GM21528 (cell line): Measurements from ENCODE around the gene NUDC.
"Not testable (repeated sequence)": the region's sequence is repeated elsewhere in the genome, so short reads cannot be mapped to it uniquely, and the experiment has no call there.

ENCODE experiments used
- ATAC-seq: cut with Tn5 transposase; IDR thresholded peaks from one replicate; pipeline ENCODE4 v1.9.1; 2021; ENCODE audit warnings: mild to moderate bottlenecking, moderate library complexity; ENCODE audit not compliant: unreplicated experiment, low FRiP score

NUDC gene

GRCh38 chr1:26921540-26922430, at the start of gene NUDC:
Gene NUDC, plus strand, starts transcription at chr1:26921743. Its CDS starts 106 bp downstream, at chr1:26921849.
- peak; percentile 90 for ATAC-seq

- ATAC-seq = not testable (repeated sequence)
Measured at GRCh38 chr1:26873097-26873496, 48.4 kb upstream of the NUDC start.

DNA sequence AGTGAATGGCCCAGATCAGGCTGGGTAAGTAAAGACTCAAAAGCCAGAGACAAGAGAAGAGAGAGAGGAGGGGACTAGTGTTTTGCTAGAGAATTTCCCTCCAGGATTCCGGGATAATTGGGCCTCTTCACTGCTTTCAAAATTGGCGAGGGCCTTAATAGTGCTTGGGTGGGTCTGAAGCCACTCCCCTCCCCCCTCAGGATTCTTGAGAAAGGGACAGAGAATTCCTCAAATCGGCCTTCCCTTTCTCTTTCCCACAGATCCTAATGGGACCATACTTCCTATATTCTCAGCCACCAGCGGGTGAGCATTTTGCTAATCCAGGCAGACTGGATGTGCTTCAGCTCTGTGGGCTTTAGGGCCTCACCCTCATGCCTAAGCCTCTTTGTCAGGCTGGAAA, 46.6 kb upstream of the NUDC start:
- ATAC-seq = no peak

- no peak for ATAC-seq
Measured at GRCh38 chr1:26877326-26877725, 44.2 kb upstream of the NUDC start.

- no peak for ATAC-seq
Measured at GRCh38 chr1:26879793-26880192, 41.8 kb upstream of the NUDC start.

GRCh38 chr1:26881611-26882010, 39.9 kb upstream of the NUDC start:
- ATAC-seq = not testable (repeated sequence)

GRCh38 chr1:26882696-26883463, 38.7 kb upstream of the NUDC start:
- ATAC-seq = no peak

DNA sequence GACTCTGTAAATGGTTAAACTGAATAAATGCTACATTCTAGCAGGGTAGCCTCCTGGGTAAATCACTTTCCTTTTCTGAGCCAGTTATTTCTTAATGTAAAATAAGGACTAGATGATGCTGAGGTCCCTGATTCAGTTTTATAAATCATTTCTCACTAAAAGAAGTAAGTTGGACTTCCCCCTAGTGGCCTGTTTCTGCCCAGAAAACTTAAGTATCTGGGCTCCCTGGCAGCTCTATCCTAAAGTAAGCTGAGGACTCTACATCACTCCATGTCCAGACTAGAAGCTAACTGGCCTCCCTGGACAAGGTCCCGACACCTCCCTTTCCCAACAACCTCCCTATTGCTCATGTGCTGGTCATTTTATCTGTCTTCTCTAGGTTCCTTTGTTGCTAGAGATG, 34.4 kb upstream of the NUDC start:
- ATAC-seq = no peak

DNA sequence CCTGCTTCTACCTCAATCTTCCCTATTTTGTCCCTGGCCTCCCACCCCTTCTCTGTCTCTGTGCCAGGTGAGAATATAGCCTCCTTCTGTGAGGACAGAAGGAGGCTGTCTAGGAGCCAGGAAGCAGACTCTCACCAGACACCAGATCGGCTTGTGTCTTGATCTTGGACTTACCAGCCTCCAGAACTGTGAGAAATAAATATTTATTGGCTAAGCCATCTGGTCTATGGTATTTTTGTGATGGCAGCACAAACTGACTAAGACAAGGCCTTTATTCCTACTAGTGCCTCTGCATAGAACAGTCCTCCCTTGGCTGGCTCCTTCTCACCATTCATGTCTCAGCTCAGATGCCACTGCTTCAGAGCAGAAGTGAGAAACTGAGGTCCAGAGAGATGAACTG, 33.3 kb upstream of the NUDC start:
- ATAC-seq = no peak

DNA sequence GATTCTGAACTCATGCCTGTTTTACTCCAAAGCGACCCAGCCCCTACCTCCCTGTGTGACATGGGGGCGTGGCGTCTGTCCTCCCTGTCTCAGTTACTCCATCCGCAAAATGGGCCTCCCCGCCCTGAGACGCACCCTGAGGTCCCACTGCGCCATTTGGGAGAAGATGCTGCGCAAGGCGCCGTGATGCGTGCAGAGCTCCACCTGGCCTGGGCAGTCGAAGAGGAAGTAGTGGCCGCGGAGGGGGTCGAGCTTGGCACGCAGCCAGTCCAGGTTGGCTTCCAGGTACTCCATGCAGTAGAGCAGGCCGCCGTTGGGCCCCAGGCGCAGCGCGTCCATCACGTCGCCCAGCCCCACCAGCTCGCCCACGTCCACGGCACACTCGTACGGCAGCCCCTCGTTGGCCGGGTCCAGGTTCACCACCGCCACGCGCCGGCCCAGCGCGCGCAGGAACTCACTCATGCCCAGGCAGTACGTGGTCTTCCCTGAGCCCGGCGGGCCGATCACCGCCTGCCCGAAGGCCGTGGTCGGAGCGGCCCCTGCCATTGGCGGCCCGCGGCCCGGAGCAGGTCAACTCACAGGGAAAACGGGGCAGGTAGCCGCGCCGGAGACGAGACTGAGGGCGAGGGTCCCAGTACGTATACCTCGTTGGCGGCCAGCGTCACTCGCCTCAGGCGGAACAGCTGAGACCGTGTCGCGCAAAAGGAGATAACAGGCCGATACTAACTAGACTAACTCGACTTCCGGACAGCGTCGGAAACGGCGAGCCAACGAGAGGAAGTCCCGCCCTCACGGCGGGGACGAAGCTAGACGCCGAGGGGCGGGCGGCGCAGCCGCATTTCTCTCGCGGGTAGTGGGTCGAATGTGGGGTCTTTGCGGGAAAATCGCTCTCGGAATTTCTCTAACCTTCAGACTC, 31.7 kb upstream of the NUDC start, which contains the start of gene GPN2:
Gene GPN2, minus strand, starts transcription at position 733 of the 916 bp plus-strand sequence. Its CDS starts 187 bp downstream, at position 546.
- peak; percentile 74 for ATAC-seq

DNA sequence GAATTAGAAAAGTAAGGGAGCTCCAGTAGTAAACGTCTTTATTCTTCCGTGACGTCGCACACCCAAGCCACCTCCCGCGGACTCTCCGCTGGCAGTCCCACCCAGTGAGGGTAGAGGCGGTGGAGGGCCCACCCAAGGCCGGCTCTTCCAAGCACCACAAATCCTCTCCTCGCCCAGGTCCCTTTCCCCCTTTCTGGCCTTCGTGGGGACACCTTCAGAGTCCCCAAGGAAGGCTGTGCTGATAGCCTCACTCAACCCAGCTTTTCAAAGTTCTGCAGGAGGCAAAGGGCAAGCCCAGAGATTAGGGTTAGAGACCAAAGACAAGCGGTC, 31.1 kb upstream of the NUDC start:
- peak; percentile 35 for ATAC-seq

GRCh38 chr1:26894263-26894662, 27.3 kb upstream of the NUDC start:
- no peak for ATAC-seq

- ATAC-seq = no peak
Measured at GRCh38 chr1:26897351-26897750, 24.2 kb upstream of the NUDC start.

DNA sequence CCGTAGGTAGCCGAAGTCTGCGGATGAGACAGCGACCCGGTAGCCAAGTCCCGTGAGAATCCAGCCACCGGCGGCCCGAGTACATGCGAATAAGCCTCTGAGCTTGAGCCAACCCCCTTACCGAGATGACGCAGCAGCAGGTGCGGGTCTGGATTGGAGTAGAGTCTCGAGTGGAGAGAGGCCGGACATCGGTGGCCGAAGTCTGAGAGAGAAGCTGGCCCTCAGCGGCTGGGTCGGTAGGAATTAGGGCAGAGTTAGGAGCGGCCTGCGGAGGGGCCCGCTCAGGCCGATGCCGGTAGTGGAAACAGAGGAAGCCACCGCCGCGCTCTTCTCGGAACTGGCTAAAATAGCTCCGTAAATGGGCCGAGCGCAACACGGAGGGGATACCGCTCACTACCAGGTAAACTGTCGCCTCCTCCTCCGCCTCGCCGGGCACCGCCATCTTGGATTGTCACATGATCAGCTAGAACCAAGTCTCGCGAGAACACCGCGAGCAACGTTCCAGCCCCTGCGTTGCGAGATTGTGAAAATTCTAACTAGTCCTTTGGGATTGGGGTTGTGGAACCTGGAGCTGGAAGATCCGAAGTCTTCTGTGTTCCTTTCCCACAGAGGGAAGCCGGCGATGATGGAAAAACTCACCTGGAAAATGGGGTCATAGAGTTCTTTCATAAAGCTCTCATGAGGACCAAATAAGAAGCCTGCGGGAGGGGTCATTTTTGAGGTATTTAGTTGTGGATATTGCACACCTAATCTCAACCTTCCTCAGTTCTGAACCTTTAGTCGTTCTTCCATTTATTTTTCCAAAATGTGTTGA, 21.3 kb upstream of the NUDC start, which contains the start of gene GPATCH3:
Gene GPATCH3, minus strand, starts transcription at position 467 of the 814 bp plus-strand sequence. Its CDS starts 25 bp downstream, at position 442.
- peak; percentile 78 for ATAC-seq

GRCh38 chr1:26900815-26901511, 20.6 kb upstream of the NUDC start:
- no peak for ATAC-seq

GRCh38 chr1:26907071-26907917, 14.2 kb upstream of the NUDC start:
- ATAC-seq = no peak

DNA sequence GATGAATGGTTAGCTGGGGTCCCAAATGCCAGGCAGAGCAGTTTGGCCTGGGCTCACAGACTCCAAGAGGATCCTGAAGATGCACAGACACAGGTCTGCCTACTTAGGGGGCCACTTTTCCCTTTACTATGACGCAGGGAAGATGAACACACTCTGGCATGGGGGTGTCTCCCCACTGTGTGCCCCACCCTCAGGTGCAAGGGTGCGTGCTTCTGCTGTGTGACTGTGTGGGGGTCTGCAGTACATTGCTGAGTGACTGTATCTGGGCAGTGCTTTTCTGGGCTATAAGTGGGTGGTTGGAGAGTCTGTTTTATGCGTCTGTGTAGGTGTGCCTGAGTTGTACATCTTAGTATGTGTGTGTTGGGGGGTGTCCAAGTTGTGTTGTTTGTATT, 11.6 kb upstream of the NUDC start:
- no peak for ATAC-seq
